ENCODE data around the gene RFNG. TPM values are rescaled to one million over a fixed set of nuclear protein-coding genes. Genes with fewer than 3 reads are reported as not detected.

The RFNG gene
- total RNA-seq, 1 experiment from 2014 or later = 31.5 TPM

DNA sequence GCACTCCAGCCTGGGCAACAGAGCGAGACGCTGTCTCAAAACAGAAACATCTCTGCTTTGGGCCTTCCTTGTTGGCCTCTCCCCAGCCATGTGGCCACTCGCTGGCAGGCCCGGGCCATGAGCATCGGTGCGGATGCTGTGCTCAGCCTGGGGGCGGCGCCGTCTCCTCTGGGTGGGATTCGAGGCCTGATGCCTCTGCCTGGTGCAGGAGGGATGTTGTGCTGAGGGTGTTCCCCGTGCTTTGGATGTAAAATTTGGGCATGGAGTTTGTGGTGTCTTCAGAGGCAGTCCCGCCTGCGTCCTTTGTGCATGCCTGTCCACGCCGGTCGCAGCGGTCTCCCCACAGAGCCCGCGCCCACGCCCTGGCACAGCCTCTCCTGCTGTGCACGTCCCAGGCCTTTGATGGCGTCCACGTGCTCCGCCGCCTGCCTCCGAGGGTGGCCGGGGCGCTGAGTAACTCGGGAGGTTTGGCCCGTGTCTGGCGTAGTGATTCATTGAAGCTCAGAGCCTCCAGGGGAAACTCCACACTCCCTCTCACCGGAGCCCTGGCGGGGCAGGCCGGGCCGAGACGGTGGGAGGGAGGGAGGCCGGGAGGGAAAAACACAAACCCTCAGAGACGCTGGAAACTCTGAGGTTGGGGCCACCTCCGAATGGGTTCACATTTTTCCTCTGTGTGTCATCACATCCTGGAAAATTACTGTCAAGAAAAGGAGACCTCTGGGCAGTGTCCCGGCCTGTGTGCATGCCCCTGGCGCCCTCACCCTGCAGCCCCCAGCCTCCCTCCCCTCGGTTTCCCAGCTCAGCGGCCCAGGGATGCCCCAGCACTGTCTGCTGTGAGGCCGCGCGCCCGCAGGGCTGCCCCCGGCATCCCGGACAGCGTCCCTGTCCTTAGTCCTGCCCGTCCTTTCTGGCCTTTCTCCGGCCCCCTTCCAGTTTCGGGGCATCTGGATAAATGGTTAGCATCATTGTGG, 47.9 kb downstream of the RFNG start:
- intact Hi-C loops (cut with micrococcal nuclease; ENCODE audit: unreplicated experiment) = no loop called here
- peak; percentile 76 for DNase-seq (ENCODE audit: low spot score)
- ChIA-PET POLR2A (ENCODE audit: low non-redundant PET) (interaction anchor here (0.6 kb wide), 1 partner anchor 428 kb away, joined by 4 read pairs; no protein-coding TSS in a partner anchor), CTCF (interaction anchor here (0.6 to 0.7 kb wide), 2 partner anchors 16 to 29 kb away, joined by 3 to 6 read pairs; no protein-coding TSS in a partner anchor)
- H3K27me3 ChIP-seq (replicated peaks; ENCODE audit: insufficient read depth, low read depth, low read length, poor library complexity) = no peaks in the 10 kb centered on the region
- H3K36me3 ChIP-seq (ENCODE audit: insufficient read depth, low read length, poor library complexity, severe bottlenecking) = no peaks in the 10 kb centered on the region
- no peak overlapping the region for H3K4me3 ChIP-seq (ENCODE audit: low read depth, low read length, poor library complexity, severe bottlenecking)
- BruUV-seq (replicated peaks) = no TSS peak
- TF ChIP-seq EZH2 (IDR thresholded peaks at IDR 0.05; ENCODE audit: borderline replicate concordance, low read depth, low read length, poor library complexity, severe bottlenecking) = no peak
- TF ChIP-seq, protein P1, sequence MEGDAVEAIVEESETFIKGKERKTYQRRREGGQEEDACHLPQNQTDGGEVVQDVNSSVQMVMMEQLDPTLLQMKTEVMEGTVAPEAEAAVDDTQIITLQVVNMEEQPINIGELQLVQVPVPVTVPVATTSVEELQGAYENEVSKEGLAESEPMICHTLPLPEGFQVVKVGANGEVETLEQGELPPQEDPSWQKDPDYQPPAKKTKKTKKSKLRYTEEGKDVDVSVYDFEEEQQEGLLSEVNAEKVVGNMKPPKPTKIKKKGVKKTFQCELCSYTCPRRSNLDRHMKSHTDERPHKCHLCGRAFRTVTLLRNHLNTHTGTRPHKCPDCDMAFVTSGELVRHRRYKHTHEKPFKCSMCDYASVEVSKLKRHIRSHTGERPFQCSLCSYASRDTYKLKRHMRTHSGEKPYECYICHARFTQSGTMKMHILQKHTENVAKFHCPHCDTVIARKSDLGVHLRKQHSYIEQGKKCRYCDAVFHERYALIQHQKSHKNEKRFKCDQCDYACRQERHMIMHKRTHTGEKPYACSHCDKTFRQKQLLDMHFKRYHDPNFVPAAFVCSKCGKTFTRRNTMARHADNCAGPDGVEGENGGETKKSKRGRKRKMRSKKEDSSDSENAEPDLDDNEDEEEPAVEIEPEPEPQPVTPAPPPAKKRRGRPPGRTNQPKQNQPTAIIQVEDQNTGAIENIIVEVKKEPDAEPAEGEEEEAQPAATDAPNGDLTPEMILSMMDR (conservative IDR thresholded peaks at IDR 0.05; ENCODE audit: low read depth, low read length) = no peak
- H3K4me1 ChIP-seq (ENCODE audit: insufficient read depth, low read length, poor library complexity, severe bottlenecking) = peaks cover 9% of the 10 kb centered on the region
- no peaks in the 10 kb centered on the region for H3K9me3 ChIP-seq (ENCODE audit: low read depth, low read length, poor library complexity, severe bottlenecking)
- no peak overlapping the region for H3K27ac ChIP-seq (ENCODE audit: low read depth, low read length, poor library complexity, severe bottlenecking)

DNA sequence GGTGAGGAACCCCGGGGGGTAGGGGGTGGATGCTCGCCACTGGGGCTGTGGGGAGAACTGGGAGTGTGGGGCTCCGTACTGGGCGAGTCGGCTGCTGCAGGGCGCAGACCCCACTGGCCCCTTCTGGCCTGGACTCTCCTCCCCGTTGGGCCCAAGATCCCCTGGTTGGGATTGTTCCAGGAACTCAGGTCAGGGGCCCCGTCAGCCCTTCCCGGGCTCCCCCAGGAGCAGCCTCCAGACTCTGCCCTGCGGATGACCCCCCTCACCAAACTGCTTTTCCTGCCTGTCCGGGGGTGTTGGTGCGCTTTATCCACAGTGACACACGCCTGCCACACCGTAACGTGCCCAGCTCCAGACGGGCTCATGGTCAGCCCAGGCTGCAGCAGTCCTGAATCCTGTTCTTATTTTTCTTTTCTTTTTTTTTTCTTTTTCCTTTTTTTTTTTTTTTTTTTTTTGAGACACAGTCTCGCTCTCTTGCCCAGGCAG, 50.0 kb downstream of the RFNG start:
- no peaks in the 10 kb centered on the region for H3K9me3 ChIP-seq (ENCODE audit: low read depth, low read length, poor library complexity, severe bottlenecking)
- no peaks in the 10 kb centered on the region for H3K36me3 ChIP-seq (ENCODE audit: insufficient read depth, low read length, poor library complexity, severe bottlenecking)
- intact Hi-C loops (cut with micrococcal nuclease; ENCODE audit: unreplicated experiment) = no loop called here
- DNase-seq (ENCODE audit: low spot score) = no peak
- peaks cover 9% of the 10 kb centered on the region for H3K4me1 ChIP-seq (ENCODE audit: insufficient read depth, low read length, poor library complexity, severe bottlenecking)
- TF ChIP-seq, protein P1 (conservative IDR thresholded peaks at IDR 0.05; ENCODE audit: low read depth, low read length) = no peak
- no peak for TF ChIP-seq EZH2 (IDR thresholded peaks at IDR 0.05; ENCODE audit: borderline replicate concordance, low read depth, low read length, poor library complexity, severe bottlenecking)
- H3K27me3 ChIP-seq (replicated peaks; ENCODE audit: insufficient read depth, low read depth, low read length, poor library complexity) = no peaks in the 10 kb centered on the region
- CTCF ChIA-PET = no interaction called here
- no peak overlapping the region for H3K4me3 ChIP-seq (ENCODE audit: low read depth, low read length, poor library complexity, severe bottlenecking)
- no TSS peak for BruUV-seq (replicated peaks)
- H3K27ac ChIP-seq (ENCODE audit: low read depth, low read length, poor library complexity, severe bottlenecking) = no peak overlapping the region
- POLR2A ChIA-PET (ENCODE audit: low non-redundant PET) = no interaction called here

DNA sequence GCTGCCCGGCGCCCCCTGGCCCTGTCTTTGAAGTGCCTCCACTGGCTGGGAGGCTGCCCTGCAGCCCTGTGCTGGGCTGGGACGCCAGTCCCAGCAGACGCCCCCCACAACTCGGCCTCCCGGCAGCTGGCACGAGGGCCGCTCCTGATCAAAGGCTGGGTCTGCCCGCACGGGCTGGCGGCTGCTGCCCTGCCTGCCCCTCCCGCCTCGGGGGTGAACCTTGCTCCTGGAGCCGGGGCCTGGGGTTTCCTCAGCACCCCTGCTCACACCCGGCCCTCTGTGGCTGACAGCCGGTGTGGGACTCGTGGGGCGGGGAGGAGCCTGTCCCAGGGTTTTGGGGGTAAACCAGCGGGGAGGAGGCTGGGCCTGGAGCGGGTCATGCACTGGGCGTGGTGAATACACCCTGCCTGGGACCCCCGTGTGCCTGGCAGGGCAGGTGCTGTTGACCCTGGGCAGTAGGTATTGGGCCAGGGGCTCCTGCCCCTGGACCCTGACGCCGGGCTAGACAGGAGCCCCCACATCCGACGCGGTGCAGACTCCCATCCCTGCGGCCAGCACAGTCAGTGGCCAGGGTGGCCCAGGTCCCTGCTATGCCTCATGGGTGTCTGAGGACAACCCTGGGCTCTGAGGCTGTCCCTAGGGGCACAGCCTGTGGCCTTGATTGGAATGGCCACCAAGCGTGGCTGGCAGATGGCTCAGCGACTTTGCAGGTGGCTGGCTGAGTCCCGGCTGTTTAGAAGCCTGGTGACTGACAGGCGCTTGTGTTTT, 50.6 kb downstream of the RFNG start:
- no peak for DNase-seq (ENCODE audit: low spot score)
- intact Hi-C loops (cut with micrococcal nuclease; ENCODE audit: unreplicated experiment) = no loop called here
- POLR2A ChIA-PET (ENCODE audit: low non-redundant PET) = no interaction called here
- H3K36me3 ChIP-seq (ENCODE audit: insufficient read depth, low read length, poor library complexity, severe bottlenecking) = no peaks in the 10 kb centered on the region
- no peaks in the 10 kb centered on the region for H3K27me3 ChIP-seq (replicated peaks; ENCODE audit: insufficient read depth, low read depth, low read length, poor library complexity)
- no TSS peak for BruUV-seq (replicated peaks)
- H3K9me3 ChIP-seq (ENCODE audit: low read depth, low read length, poor library complexity, severe bottlenecking) = no peaks in the 10 kb centered on the region
- no peak overlapping the region for H3K4me3 ChIP-seq (ENCODE audit: low read depth, low read length, poor library complexity, severe bottlenecking)
- CTCF ChIA-PET = no interaction called here
- peaks cover 9% of the 10 kb centered on the region for H3K4me1 ChIP-seq (ENCODE audit: insufficient read depth, low read length, poor library complexity, severe bottlenecking)
- TF ChIP-seq, protein P1 (conservative IDR thresholded peaks at IDR 0.05; ENCODE audit: low read depth, low read length) = no peak
- no peak for TF ChIP-seq EZH2 (IDR thresholded peaks at IDR 0.05; ENCODE audit: borderline replicate concordance, low read depth, low read length, poor library complexity, severe bottlenecking)
- H3K27ac ChIP-seq (ENCODE audit: low read depth, low read length, poor library complexity, severe bottlenecking) = no peak overlapping the region

Data from A673 (cell line).